HepG2 (cell line): ENCODE results near the gene MAGI1. TPM values are rescaled to one million over a fixed set of nuclear protein-coding genes. Genes with fewer than 3 reads are reported as not detected.

Experiments
- ATAC-seq: fragments of 200-7000 bp; cut with Tn5 transposase; 3 replicates; pipeline ENCODE4 v1.9.1; 2020; ENCODE audit warnings: mild to moderate bottlenecking, moderate library complexity
- BruUV-seq: library from RNA; stranded (reverse); fragments of 400-500 nt; replicated peaks from 2 replicates; lab custom pipeline; 2021; lab: Mats Ljungman, UMichigan
- CTCF ChIA-PET: fragments of 300-600 bp; formaldehyde crosslinking; extraction: SDS; loops from one replicate; lab custom pipeline; 2021; ENCODE audit warnings: low total read pairs, inconsistent platforms, low intra/inter-chr PET ratio; lab: Yijun Ruan, JAX
- POLR2A ChIA-PET: fragments of 350-600 bp; sonication (Branson Sonifier 250); formaldehyde crosslinking; loops from one replicate; lab custom pipeline; 2020; ENCODE audit warnings: antibody characterized with exemption, inconsistent platforms; lab: Yijun Ruan, JAX
- DNase-seq: peaks from one replicate; pipeline ENCODE4 v3.0.0-alpha.2; 2015; ENCODE audit warnings: low spot score
- FAIRE-seq: peaks from 3 replicates; lab custom pipeline; 2011; peaks lifted over from hg19 to GRCh38; lab: Jason Lieb, UNC
- H2AFZ ChIP-seq: one replicate; pipeline ENCODE4 v1.6.1; 2011; ENCODE audit warnings: low read length, inconsistent platforms
- H3K27ac ChIP-seq: fragments of 300-600 bp; 3 replicates; pipeline ENCODE4 v1.8.0; 2011; ENCODE audit warnings: mixed run types, mild to moderate bottlenecking, mixed read lengths, low read length, inconsistent platforms; ENCODE audit not compliant: insufficient read depth; ENCODE audit errors: extremely low read length
- H3K27me3 ChIP-seq, 2 experiments: fragments of 200-600 bp in 1 of 2; 2 replicates in 1 of 2; 3 replicates in 1 of 2; pipeline versions ENCODE4 v1.6.0 to v1.8.0; 2011; ENCODE audit warnings: low read length in 2 of 2, mild to moderate bottlenecking in 2 of 2, moderate library complexity in 2 of 2, inconsistent platforms in 1 of 2; ENCODE audit not compliant: insufficient read depth in 2 of 2, control insufficient read depth in 1 of 2
- H3K36me3 ChIP-seq, 2 experiments: fragments of 200-600 bp in 1 of 2; replicated peaks in 1 of 2; 2 replicates in 1 of 2; 3 replicates in 1 of 2; pipeline versions ENCODE4 v1.5.1 to v1.8.0; 2011; ENCODE audit warnings: low read length in 2 of 2, inconsistent platforms in 1 of 2; ENCODE audit not compliant: insufficient read depth in 2 of 2, control insufficient read depth in 1 of 2
- H3K4me1 ChIP-seq: 2 replicates; pipeline ENCODE4 v1.5.1; 2012; ENCODE audit warnings: low read length, inconsistent platforms; ENCODE audit not compliant: insufficient read depth
- H3K4me2 ChIP-seq: 2 replicates; pipeline ENCODE4 v1.6.0; 2011; ENCODE audit warnings: low read depth, low read length, inconsistent platforms
- H3K4me3 ChIP-seq, 3 experiments: fragments of 200-600 bp in 1 of 3; sonication (generic), shearing (Covaris generic) in 1 of 3; replicated peaks in 1 of 3; 2 replicates each; pipeline ENCODE4 v1.5.1; 2011 to 2016; ENCODE audit warnings: low read length in 3 of 3, inconsistent platforms in 2 of 3, low read depth in 2 of 3, mild to moderate bottlenecking in 2 of 3, control low read depth in 1 of 3, mixed read lengths in 1 of 3; ENCODE audit not compliant: insufficient read depth in 1 of 3
- H3K79me2 ChIP-seq: one replicate; pipeline ENCODE4 v1.6.1; 2011; ENCODE audit warnings: low read length, inconsistent platforms; ENCODE audit not compliant: insufficient read depth
- H3K9ac ChIP-seq: 2 replicates; pipeline ENCODE4 v1.6.0; 2011; ENCODE audit warnings: mild to moderate bottlenecking, low read depth, low read length, inconsistent platforms; ENCODE audit not compliant: insufficient read depth
- H3K9me3 ChIP-seq: 2 replicates; pipeline ENCODE4 v1.5.1; 2012; ENCODE audit warnings: mild to moderate bottlenecking, low read length
- H4K20me1 ChIP-seq: 2 replicates; pipeline ENCODE4 v1.6.0; 2011; ENCODE audit warnings: inconsistent platforms, mild to moderate bottlenecking, low read length, moderate library complexity; ENCODE audit not compliant: insufficient read depth
- DMAP1 ChIP-seq: IDR thresholded peaks from 2 replicates; pipeline ENCODE4 v1.6.1; 2016
- NFKB2 ChIP-seq: sonication (generic); formaldehyde crosslinking; IDR thresholded peaks from 2 replicates; pipeline ENCODE4 v1.4.0; 2020; ENCODE audit warnings: missing genetic modification reagents, borderline replicate concordance
- NR2F1 ChIP-seq, 2 experiments: fragments of 450-650 bp in 1 of 2; formaldehyde crosslinking in 1 of 2; IDR thresholded peaks; 2 replicates each; pipeline versions ENCODE4 v1.5.0 to v1.6.1; 2016 to 2020; ENCODE audit warnings: mild to moderate bottlenecking in 1 of 2, missing compliant biosample characterization in 1 of 2, missing genetic modification reagents in 1 of 2, moderate library complexity in 1 of 2
- ONECUT2 ChIP-seq: sonication (generic); formaldehyde crosslinking; IDR thresholded peaks from 2 replicates; pipeline ENCODE4 v1.4.0; 2020; ENCODE audit warnings: missing genetic modification reagents
- RBAK ChIP-seq: sonication (generic); formaldehyde crosslinking; IDR thresholded peaks from 2 replicates; pipeline ENCODE4 v1.5.1; 2020; ENCODE audit warnings: mild to moderate bottlenecking, missing genetic modification reagents
- RFX1 ChIP-seq: fragments of 450-650 bp; IDR thresholded peaks from 2 replicates; pipeline ENCODE4 v1.6.1; 2017
- SIX4 ChIP-seq: sonication (generic); formaldehyde crosslinking; IDR thresholded peaks from 2 replicates; pipeline ENCODE4 v1.4.0; 2020; ENCODE audit warnings: missing genetic modification reagents
- TBX2 ChIP-seq: sonication (generic); formaldehyde crosslinking; IDR thresholded peaks from 2 replicates; pipeline ENCODE4 v1.5.0; 2020; ENCODE audit warnings: missing genetic modification reagents, mild to moderate bottlenecking, borderline replicate concordance
- ZNF10 ChIP-seq: sonication (generic); formaldehyde crosslinking; IDR thresholded peaks from 2 replicates; pipeline ENCODE4 v1.4.0; 2020; ENCODE audit warnings: mild to moderate bottlenecking, low read depth, missing genetic modification reagents, borderline replicate concordance
- ZNF230 ChIP-seq: sonication (generic); formaldehyde crosslinking; IDR thresholded peaks from 2 replicates; pipeline ENCODE4 v1.4.0; 2020; ENCODE audit warnings: mild to moderate bottlenecking, missing genetic modification reagents
- ZNF354B ChIP-seq: sonication (generic); formaldehyde crosslinking; IDR thresholded peaks from 2 replicates; pipeline ENCODE4 v1.8.0; 2022; ENCODE audit warnings: mild to moderate bottlenecking, missing genetic modification reagents
- ZNF550 ChIP-seq: sonication (generic); formaldehyde crosslinking; IDR thresholded peaks from 2 replicates; pipeline ENCODE4 v1.4.0; 2020; ENCODE audit warnings: mild to moderate bottlenecking, missing genetic modification reagents, borderline replicate concordance
- ZNF891 ChIP-seq: sonication (generic); formaldehyde crosslinking; IDR thresholded peaks from 2 replicates; pipeline ENCODE4 v1.5.0; 2020; ENCODE audit warnings: mild to moderate bottlenecking, missing genetic modification reagents
- WGBS: methylation state at CpG from one replicate; pipeline ENCODE4 v1.1.6; 2017; ENCODE audit warnings: low lambda C conversion rate; 5-methylcytosine and 5-hydroxymethylcytosine counted together
- in situ Hi-C: cut with HindIII; loops from 2 replicates; pipeline ENCODE4 v1.10.0; 2017; ENCODE audit warnings: low pct_unique_long_range_greater_than_20kb; ENCODE audit not compliant: extremely low pct_ligation_motif_present
- intact Hi-C: fragments of 100-400 bp; cut with micrococcal nuclease; formaldehyde crosslinking; loops from one replicate; pipeline ENCODE4 v1.10.0; 2022; ENCODE audit not compliant: unreplicated experiment
- polyA plus RNA-seq, 8 experiments: library from polyadenylated mRNA; depleted of rRNA in 3 of 8; stranded (reverse) in 7 of 8; unstranded in 1 of 8; fragments of >200 nt; fragmentation: Illumina TruSeq in 4 of 8; extraction: Trizol in 4 of 8; gene quantifications; 2 replicates each; pipeline versions ENCODE4 v1.2.1 to v1.2.3, GENCODE V29; 2011 to 2016; ENCODE audit warnings: low read depth in 4 of 8, missing spikeins in 1 of 8, mixed read lengths in 1 of 8; ENCODE audit not compliant: insufficient read depth in 1 of 8
- total RNA-seq, 5 experiments: library from RNA; depleted of rRNA; stranded (reverse); fragments of >200 nt; fragmentation: Illumina TruSeq; extraction: Trizol; gene quantifications; 2 replicates each; pipeline ENCODE4 v1.2.3, GENCODE V29; 2016; ENCODE audit warnings: low read depth in 1 of 5
- TF ChIP-seq, protein P1 (sequence below): sonication (generic); formaldehyde crosslinking; IDR thresholded peaks from 2 replicates; pipeline ENCODE4 v1.4.0; 2020; ENCODE audit warnings: missing genetic modification reagents
- TF ChIP-seq, protein P2 (sequence below): sonication (generic); formaldehyde crosslinking; IDR thresholded peaks from 2 replicates; pipeline ENCODE4 v1.5.0; 2020; ENCODE audit warnings: missing genetic modification reagents
- TF ChIP-seq, protein P3 (sequence below): sonication (generic); formaldehyde crosslinking; IDR thresholded peaks from 2 replicates; pipeline ENCODE4 v1.4.0; 2020; ENCODE audit warnings: mild to moderate bottlenecking, missing genetic modification reagents

Gene MAGI1
- total and polyA plus RNA-seq, 2 of the 13 experiments (the other 11 are each of a cell fraction or from before 2014, with no cell fraction given), result 22.2 to 26.0 TPM

DNA sequence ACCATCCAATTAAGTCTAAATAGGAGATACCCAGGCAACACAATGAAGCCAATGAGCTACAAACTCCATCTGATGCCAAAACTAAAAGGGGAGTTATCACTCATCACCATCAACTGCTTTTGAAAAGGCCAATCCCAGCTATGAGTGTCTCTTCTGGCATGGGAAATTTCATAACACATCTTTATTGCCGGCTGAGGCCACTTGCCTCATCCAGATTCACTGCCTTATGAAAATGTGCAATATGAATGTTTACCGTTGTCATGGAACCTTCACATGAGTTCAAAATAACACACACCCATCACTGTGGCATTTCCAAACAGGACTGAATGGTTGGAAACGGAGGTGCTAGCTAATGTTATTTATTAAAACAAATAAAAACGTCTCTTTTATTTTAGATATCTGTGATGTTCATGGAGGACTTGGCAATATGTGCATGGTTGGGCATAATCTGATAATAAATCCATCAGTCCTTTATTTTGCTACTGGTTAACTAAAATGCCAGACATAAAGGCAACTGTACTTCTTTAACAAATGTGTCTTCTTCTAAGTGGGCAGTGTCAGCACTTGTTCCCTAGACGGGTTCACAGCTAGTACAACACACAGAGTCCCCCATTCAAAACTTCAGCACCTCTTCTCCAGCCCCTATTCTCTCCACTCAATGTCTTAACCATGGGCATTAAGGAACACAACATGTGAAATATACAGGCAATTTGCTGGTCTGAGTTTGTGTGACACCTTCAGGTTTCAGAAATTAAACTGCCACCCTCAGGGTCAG is 143.9 kb downstream of the MAGI1 start:
- in situ Hi-C loops, result no loop called here
- no peaks in the 10 kb centered on the region for H3K4me1 ChIP-seq
- TF ChIP-seq RFX1 (no peak), TBX2 (CRISPR knock-in tag) (no peak), ZNF550 (CRISPR knock-in tag) (no peak)
- TF ChIP-seq, protein P1, sequence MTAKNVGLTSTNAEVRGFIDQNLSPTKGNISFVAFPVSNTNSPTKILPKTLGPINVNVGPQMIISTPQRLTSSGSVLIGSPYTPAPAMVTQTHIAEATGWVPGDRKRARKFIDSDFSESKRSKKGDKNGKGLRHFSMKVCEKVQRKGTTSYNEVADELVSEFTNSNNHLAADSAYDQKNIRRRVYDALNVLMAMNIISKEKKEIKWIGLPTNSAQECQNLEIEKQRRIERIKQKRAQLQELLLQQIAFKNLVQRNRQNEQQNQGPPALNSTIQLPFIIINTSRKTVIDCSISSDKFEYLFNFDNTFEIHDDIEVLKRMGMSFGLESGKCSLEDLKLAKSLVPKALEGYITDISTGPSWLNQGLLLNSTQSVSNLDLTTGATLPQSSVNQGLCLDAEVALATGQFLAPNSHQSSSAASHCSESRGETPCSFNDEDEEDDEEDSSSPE (CRISPR knock-in tag), result no peak
- peaks cover 70% of the 10 kb centered on the region for H3K79me2 ChIP-seq
- no peak for FAIRE-seq
- DNase-seq, result no peak
- H3K27ac ChIP-seq, result no peak overlapping the region
- POLR2A ChIA-PET, result no interaction called here
- no peak overlapping the region for H3K9ac ChIP-seq
- ATAC-seq, result no peak
- H3K9me3 ChIP-seq, result no peaks in the 10 kb centered on the region
- H2AFZ ChIP-seq, result no peak overlapping the region
- intact Hi-C loops, result no loop called here
- H3K4me3 ChIP-seq, result no peak overlapping the region
- no TSS peak for BruUV-seq
- no peak overlapping the region for H3K4me2 ChIP-seq
- 97% methylated on average over 5 of the region's 5 CpGs for WGBS
- no peaks in the 10 kb centered on the region for H3K27me3 ChIP-seq
- CTCF ChIA-PET, result no interaction called here
- H3K36me3 ChIP-seq, result no peaks in the 10 kb centered on the region
- peaks cover 28% of the 10 kb centered on the region for H4K20me1 ChIP-seq

DNA sequence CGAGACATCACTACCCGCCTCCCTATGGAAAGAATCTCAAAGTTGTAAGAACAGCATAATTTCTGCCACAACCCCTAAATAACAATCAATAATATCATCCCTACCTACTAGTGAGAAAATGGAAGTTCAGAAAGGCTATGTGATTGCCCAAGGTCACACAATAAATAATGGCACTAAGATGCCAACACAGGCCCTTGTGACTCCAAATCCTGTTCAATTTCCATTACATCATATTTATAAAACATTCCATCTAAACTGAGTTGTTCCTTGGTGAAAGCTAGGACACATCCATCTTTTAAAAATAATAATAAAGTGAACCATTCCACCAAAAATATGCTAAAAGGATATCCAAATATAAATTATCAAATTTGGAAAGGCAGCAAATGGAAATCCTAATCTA is 144.6 kb downstream of the MAGI1 start:
- no peaks in the 10 kb centered on the region for H3K9me3 ChIP-seq
- in situ Hi-C loops (no loop called here), intact Hi-C loops (no loop called here)
- no peak overlapping the region for H3K9ac ChIP-seq
- BruUV-seq, result no TSS peak
- peaks cover 74% of the 10 kb centered on the region for H3K79me2 ChIP-seq
- FAIRE-seq (no peak), DNase-seq (no peak), ATAC-seq (no peak)
- no peaks in the 10 kb centered on the region for H3K36me3 ChIP-seq
- no peak overlapping the region for H3K4me3 ChIP-seq
- CTCF ChIA-PET, result no interaction called here
- H2AFZ ChIP-seq, result no peak overlapping the region
- POLR2A ChIA-PET, result no interaction called here
- peaks cover 31% of the 10 kb centered on the region for H4K20me1 ChIP-seq
- H3K27ac ChIP-seq, result no peak overlapping the region
- no peak overlapping the region for H3K4me2 ChIP-seq
- no peaks in the 10 kb centered on the region for H3K4me1 ChIP-seq
- no peaks in the 10 kb centered on the region for H3K27me3 ChIP-seq
- WGBS, result 97% methylated on average over 2 of the region's 2 CpGs
- TF ChIP-seq ZNF230 (CRISPR knock-in tag) (no peak), NR2F1 (CRISPR knock-in tag; IDR thresholded peaks at IDR 0.05) (no peak), ZNF10 (CRISPR knock-in tag) (no peak), ZNF891 (CRISPR knock-in tag) (no peak), ZNF354B (CRISPR knock-in tag) (no peak), NFKB2 (CRISPR knock-in tag) (no peak), DMAP1 (CRISPR knock-in tag) (no peak), SIX4 (CRISPR knock-in tag) (no peak), ONECUT2 (CRISPR knock-in tag) (no peak), RBAK (no peak)
- TF ChIP-seq, protein P2, sequence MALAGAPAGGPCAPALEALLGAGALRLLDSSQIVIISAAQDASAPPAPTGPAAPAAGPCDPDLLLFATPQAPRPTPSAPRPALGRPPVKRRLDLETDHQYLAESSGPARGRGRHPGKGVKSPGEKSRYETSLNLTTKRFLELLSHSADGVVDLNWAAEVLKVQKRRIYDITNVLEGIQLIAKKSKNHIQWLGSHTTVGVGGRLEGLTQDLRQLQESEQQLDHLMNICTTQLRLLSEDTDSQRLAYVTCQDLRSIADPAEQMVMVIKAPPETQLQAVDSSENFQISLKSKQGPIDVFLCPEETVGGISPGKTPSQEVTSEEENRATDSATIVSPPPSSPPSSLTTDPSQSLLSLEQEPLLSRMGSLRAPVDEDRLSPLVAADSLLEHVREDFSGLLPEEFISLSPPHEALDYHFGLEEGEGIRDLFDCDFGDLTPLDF, result no peak
- TF ChIP-seq, protein P3, sequence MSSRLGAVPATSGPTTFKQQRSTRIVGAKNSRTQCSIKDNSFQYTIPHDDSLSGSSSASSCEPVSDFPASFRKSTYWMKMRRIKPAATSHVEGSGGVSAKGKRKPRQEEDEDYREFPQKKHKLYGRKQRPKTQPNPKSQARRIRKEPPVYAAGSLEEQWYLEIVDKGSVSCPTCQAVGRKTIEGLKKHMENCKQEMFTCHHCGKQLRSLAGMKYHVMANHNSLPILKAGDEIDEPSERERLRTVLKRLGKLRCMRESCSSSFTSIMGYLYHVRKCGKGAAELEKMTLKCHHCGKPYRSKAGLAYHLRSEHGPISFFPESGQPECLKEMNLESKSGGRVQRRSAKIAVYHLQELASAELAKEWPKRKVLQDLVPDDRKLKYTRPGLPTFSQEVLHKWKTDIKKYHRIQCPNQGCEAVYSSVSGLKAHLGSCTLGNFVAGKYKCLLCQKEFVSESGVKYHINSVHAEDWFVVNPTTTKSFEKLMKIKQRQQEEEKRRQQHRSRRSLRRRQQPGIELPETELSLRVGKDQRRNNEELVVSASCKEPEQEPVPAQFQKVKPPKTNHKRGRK, result no peak
